H1 (cell line): ENCODE measurements around the gene MCC. TPM values are rescaled to one million over a fixed set of nuclear protein-coding genes. Genes with fewer than 3 reads are reported as not detected.

Experiments used
- ASH2L ChIP-seq: fragments of 200-600, 300-600 bp; sonication (generic); IDR thresholded peaks from one replicate; pipeline ENCODE4 v1.7.1; 2017; ENCODE audit warnings: low read length
- CTBP2 ChIP-seq: IDR thresholded peaks from 2 replicates; pipeline ENCODE4 v1.7.0; 2011; ENCODE audit warnings: borderline replicate concordance, mild to moderate bottlenecking, moderate library complexity, mixed read lengths, low read length; ENCODE audit not compliant: insufficient read depth, insufficient read length
- KDM1A ChIP-seq: fragments of 200-600, 300-600 bp; sonication (generic); IDR thresholded peaks from 2 replicates; pipeline ENCODE4 v1.7.1; 2016; ENCODE audit warnings: mild to moderate bottlenecking, low read length, borderline replicate concordance
- KDM4A ChIP-seq: IDR thresholded peaks from one replicate; pipeline ENCODE4 v1.7.1; 2012; ENCODE audit warnings: low read depth, mild to moderate bottlenecking, moderate library complexity, low read length, inconsistent platforms; ENCODE audit not compliant: severe bottlenecking
- TAF1 ChIP-seq: IDR thresholded peaks from 2 replicates; pipeline ENCODE4 v1.6.1; 2011; ENCODE audit warnings: mild to moderate bottlenecking, low read depth, low read length
- TBP ChIP-seq: IDR thresholded peaks from 2 replicates; pipeline ENCODE4 v1.6.1; 2011; ENCODE audit warnings: low read depth, low read length, improper control_type of control experiment
- polyA plus RNA-seq, 7 experiments: library from polyadenylated mRNA; depleted of rRNA in 3 of 7; stranded (reverse) in 5 of 7; unstranded in 2 of 7; fragments of >200 nt in 5 of 7; fragments of 200-250 nt in 2 of 7; gene quantifications; 1 replicate in 5 of 7; 2 replicates in 1 of 7; 4 replicates in 1 of 7; pipeline versions ENCODE4 v1.2.1 to v1.2.3, GENCODE V29; 2011 to 2013; ENCODE audit warnings: missing spikeins in 2 of 7, mixed read lengths in 2 of 7
- total RNA-seq: library from RNA; stranded (reverse); fragmentation: NEBNext Ultra II Directional; extraction: Animal tissue kit (Norgen Biotek cat#: 25700); gene quantifications from 2 replicates; pipeline ENCODE4 v1.2.1, GENCODE V29; 2021
- TF ChIP-seq, protein P1 (sequence below): IDR thresholded peaks from 2 replicates; pipeline ENCODE4 v1.6.1; 2011; ENCODE audit warnings: low read length, improper control_type of control experiment
- TF ChIP-seq, protein P2 (sequence below): IDR thresholded peaks from 2 replicates; pipeline ENCODE4 v1.6.1; 2012; ENCODE audit warnings: inconsistent platforms
- TF ChIP-seq, protein P3 (sequence below), 3 experiments: IDR thresholded peaks; 1 replicate in 2 of 3; 2 replicates in 1 of 3; pipeline versions ENCODE4 v1.5.1 to v1.6.1; 2011; ENCODE audit warnings: low read length in 3 of 3, mild to moderate bottlenecking in 3 of 3, inconsistent platforms in 2 of 3, low read depth in 1 of 3, moderate library complexity in 1 of 3; ENCODE audit not compliant: insufficient read depth in 1 of 3; ENCODE audit errors: control extremely low read depth in 1 of 3

Gene MCC
- total and polyA plus RNA-seq, 2 of the 8 experiments (the other 6 are each of a cell fraction or from before 2014, with no cell fraction given): 2.6 to 18.3 TPM

DNA sequence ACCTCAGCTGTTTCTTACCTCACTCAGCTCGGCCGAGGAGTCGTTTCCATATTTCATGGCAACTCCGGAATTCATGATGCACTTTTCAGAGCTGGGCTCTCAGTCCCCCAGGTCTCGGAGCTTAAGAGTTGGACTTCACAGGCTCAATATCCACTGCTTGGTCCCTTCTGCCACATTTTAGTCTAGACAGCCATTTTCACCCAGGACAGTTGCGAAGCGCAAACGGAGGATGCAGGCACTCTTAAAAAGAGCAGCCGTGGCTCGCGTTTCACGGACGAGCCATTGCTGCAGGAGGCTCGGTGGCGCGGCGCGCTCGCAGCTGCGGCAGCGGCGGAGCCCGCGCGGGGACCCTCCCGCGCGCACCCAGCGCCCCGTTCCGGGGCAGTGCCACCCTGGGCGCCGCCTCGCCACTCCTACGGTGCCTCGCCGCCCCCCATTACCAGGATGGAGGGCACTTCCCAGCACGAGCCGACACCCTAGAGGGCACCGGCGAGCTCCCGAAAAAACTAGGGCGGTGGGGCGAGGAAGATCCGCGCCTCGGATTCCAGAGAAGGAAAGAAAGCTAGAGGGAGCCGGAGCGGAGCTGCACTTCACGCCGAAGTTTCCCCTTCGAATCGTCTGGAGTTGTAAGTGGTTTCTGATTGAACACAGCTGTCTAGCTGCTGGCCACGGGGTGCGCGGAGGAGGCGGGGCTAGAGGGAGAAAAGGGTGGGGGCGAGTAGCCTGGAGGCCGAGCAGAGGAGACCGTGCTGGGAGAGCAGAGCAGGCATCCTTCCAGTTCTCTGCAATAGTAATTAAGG, 193.7 kb downstream of the MCC start (continued):
- TF ChIP-seq, protein P1, sequence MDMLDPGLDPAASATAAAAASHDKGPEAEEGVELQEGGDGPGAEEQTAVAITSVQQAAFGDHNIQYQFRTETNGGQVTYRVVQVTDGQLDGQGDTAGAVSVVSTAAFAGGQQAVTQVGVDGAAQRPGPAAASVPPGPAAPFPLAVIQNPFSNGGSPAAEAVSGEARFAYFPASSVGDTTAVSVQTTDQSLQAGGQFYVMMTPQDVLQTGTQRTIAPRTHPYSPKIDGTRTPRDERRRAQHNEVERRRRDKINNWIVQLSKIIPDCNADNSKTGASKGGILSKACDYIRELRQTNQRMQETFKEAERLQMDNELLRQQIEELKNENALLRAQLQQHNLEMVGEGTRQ: peak; percentile 45; the same call in 1 of the 2 replicates
- TF ChIP-seq, protein P2, sequence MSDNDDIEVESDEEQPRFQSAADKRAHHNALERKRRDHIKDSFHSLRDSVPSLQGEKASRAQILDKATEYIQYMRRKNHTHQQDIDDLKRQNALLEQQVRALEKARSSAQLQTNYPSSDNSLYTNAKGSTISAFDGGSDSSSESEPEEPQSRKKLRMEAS: peak; percentile 48; the same call in 1 of the 2 replicates
- TF ChIP-seq CTBP2 (no peak), TBP (peak; percentile 49), KDM1A (no peak), ASH2L (peak; percentile 93), TAF1 (peak; percentile 77), KDM4A (peak; percentile 70)
- TF ChIP-seq, protein P3, sequence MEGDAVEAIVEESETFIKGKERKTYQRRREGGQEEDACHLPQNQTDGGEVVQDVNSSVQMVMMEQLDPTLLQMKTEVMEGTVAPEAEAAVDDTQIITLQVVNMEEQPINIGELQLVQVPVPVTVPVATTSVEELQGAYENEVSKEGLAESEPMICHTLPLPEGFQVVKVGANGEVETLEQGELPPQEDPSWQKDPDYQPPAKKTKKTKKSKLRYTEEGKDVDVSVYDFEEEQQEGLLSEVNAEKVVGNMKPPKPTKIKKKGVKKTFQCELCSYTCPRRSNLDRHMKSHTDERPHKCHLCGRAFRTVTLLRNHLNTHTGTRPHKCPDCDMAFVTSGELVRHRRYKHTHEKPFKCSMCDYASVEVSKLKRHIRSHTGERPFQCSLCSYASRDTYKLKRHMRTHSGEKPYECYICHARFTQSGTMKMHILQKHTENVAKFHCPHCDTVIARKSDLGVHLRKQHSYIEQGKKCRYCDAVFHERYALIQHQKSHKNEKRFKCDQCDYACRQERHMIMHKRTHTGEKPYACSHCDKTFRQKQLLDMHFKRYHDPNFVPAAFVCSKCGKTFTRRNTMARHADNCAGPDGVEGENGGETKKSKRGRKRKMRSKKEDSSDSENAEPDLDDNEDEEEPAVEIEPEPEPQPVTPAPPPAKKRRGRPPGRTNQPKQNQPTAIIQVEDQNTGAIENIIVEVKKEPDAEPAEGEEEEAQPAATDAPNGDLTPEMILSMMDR (IDR thresholded peaks at IDR 0.05; ENCODE audit: control extremely low read depth in 1 of 3, insufficient read depth in 1 of 3, low read depth in 1 of 3, low read length in 3 of 3): peak in 2 of 3 experiments; percentile 5 to 14; a peak in 1 of 4 replicates
- TF ChIP-seq, all 59 proteins: peak for 12
